ENCODE results near the gene POLR3H.
"Not testable (repeated sequence)": the region's sequence is repeated elsewhere in the genome, so short reads cannot be mapped to it uniquely, and the experiment has no call there.

The POLR3H gene

DNA sequence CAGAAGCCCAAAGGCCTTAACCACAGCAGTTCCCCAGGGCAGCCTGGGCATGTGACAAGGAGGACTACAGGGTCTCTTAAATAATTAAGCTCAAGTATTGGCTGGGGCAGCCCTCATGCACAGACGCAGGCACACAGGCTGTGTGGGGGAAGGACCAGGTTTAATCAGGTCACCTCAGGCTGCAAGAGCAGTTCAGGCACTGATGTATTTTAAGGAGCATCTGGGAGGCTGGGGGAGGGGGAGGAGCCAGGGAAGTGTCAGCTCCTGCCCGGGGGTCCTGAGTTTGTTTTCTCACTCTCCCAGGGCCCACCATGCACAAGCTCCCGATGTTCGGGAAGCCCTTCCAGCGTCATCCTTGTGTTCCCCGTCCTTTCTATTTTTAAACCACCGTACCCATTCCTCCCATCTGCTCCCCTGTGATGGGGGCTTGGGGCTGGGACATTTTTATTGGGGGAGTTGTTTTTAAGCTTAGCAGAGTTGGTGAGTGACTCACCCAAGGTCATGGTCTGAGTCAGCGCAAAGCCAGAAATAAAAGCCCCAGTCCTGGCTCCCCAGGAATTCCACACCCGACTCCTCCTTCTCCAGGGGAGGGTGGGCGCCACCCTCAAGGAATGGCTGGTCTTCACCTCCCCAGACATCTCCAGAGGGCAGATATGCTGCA, 18.9 kb upstream of the POLR3H start:
- TF ChIP-seq, protein P1, sequence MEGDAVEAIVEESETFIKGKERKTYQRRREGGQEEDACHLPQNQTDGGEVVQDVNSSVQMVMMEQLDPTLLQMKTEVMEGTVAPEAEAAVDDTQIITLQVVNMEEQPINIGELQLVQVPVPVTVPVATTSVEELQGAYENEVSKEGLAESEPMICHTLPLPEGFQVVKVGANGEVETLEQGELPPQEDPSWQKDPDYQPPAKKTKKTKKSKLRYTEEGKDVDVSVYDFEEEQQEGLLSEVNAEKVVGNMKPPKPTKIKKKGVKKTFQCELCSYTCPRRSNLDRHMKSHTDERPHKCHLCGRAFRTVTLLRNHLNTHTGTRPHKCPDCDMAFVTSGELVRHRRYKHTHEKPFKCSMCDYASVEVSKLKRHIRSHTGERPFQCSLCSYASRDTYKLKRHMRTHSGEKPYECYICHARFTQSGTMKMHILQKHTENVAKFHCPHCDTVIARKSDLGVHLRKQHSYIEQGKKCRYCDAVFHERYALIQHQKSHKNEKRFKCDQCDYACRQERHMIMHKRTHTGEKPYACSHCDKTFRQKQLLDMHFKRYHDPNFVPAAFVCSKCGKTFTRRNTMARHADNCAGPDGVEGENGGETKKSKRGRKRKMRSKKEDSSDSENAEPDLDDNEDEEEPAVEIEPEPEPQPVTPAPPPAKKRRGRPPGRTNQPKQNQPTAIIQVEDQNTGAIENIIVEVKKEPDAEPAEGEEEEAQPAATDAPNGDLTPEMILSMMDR (IDR thresholded peaks at IDR 0.05): no peak
- peak; percentile 51 to 86 for DNase-seq

DNA sequence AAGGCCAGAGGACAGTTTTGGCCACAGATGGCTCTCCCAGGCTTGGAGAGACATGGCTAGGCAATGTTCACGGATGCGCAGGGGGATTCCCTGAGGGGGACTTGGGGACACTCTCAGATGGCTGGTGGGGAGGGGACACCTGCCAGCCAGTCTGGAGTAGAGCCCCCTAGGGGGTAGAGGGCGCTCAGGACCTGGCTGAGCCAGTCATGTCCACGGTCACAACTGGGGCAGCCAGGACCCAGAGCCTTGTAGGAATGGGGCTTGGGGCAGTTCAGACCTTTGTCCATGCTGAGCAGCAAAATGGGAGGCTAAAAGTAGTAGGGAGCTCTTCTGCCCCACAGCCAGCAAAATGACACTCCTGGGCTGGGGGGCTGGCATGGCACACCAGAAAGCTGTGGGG, 18.2 kb upstream of the POLR3H start:
- DNase-seq: no peak
- TF ChIP-seq, protein P1 (IDR thresholded peaks at IDR 0.05): no peak
- Histone ChIP-seq H3K4me3 (peak overlapping the region; percentile 63 to 73), H3K27ac (peak overlapping the region; percentile 91 to 97), H3K27me3 (no peaks in the 10 kb centered on the region), H3K4me1 (peaks cover 0 to 84% (median 49%) of the 10 kb centered on the region in 4 donors), H3K9me3 (no peaks in the 10 kb centered on the region), H3K36me3 (no peaks in the 10 kb centered on the region)
- intact Hi-C loops (cut with DNase I; ENCODE audit: low total_unique reads): no loop called here

More for the DNA sequence above, 18.9 kb upstream of the POLR3H start:
- Histone ChIP-seq H3K27ac (peak overlapping the region; percentile 91 to 97), H3K9me3 (no peaks in the 10 kb centered on the region), H3K27me3 (no peaks in the 10 kb centered on the region), H3K36me3 (no peaks in the 10 kb centered on the region), H3K4me1 (peaks cover 0 to 84% (median 48%) of the 10 kb centered on the region in 4 donors), H3K4me3 (peak overlapping the region; percentile 63 to 73)
- intact Hi-C loops (cut with DNase I; ENCODE audit: low total_unique reads): no loop called here

DNA sequence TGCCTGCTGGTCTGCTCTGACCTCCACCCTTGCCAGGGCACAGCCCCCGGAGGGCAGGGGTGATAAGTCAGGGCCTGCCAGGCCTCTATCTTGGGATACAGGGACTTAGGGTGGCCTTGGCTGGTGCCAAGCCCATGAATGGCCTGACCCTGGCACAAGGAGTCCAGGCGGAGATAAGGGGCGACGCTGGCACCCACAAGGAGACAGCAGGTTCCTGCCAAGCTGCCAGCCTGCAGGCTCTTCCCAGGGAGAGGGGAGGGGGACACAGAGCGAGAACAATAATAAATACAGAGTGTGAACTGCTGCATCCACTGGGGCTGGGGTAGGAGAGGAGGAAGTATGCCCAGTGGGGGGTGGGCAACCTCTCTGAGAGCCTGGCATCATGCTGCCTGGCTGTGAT, 17.5 kb upstream of the POLR3H start:
- Histone ChIP-seq H3K4me3 (peak overlapping the region; percentile 63 to 73), H3K9me3 (no peaks in the 10 kb centered on the region), H3K4me1 (peaks cover 0 to 84% (median 50%) of the 10 kb centered on the region in 4 donors), H3K27me3 (no peaks in the 10 kb centered on the region), H3K36me3 (no peaks in the 10 kb centered on the region), H3K27ac (peak overlapping the region; percentile 91 to 97)
- TF ChIP-seq, protein P1 (IDR thresholded peaks at IDR 0.05): no peak
- peak in 1 of 2 donors; percentile 72 for DNase-seq
- intact Hi-C loops (cut with DNase I; ENCODE audit: low total_unique reads): no loop called here

DNA sequence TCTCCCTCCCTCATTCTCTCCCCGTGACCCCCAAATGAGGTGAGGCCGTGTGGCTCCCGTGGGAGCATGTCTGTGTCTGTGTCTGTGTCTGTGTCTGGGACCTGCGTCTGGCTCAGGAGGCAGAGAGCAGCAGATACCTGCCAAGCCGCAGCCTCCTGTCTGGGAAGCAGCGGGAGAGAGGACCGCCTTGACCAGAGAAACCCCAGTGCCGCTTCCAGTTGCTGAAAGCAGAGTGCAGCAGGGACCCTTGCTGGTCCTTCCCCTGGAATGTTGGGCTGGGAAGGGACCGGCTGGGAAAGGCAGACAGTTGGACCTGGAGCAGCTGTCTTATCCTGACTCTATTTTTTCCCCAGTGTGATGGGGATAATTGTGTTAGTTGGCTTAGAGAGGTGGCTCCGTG, 17.1 kb upstream of the POLR3H start:
- H3K27ac ChIP-seq: peak overlapping the region; percentile 91 to 97
- TF ChIP-seq, protein P1 (IDR thresholded peaks at IDR 0.05): no peak
- peak overlapping the region; percentile 63 to 73 for H3K4me3 ChIP-seq

DNA sequence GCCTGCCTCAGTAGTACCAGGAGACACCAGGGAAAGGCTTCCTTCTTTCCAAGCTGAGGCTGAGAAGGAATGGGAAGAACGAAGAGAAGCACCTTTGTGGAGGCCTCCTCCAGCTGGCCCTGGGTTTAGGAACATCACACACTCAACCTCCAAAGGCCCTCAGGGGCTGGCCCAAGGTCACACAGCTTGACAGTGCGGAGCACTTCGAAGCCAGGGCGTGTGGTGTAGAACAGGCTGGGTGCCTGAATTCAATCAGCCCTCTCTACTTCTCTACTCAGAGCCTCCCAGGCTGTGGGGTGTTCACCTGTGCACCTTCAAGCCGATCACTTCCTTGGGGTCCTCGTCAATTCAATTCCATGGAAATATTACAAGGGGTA, 15.8 kb upstream of the POLR3H start:
- H3K4me1 ChIP-seq: peaks cover 0 to 74% (median 46%) of the 10 kb centered on the region in 4 donors
- H3K9me3 ChIP-seq: no peaks in the 10 kb centered on the region
- no peak for DNase-seq
- TF ChIP-seq, protein P1 (IDR thresholded peaks at IDR 0.05): no peak
- peak overlapping the region; percentile 63 to 73 for H3K4me3 ChIP-seq
- no peaks in the 10 kb centered on the region for H3K36me3 ChIP-seq
- intact Hi-C loops (cut with DNase I; ENCODE audit: low total_unique reads): no loop called here
- H3K27ac ChIP-seq: peak overlapping the region; percentile 91 to 97
- no peaks in the 10 kb centered on the region for H3K27me3 ChIP-seq

More for the DNA sequence above, 17.1 kb upstream of the POLR3H start:
- Histone ChIP-seq H3K27me3 (no peaks in the 10 kb centered on the region), H3K4me1 (peaks cover 0 to 84% (median 53%) of the 10 kb centered on the region in 4 donors), H3K36me3 (no peaks in the 10 kb centered on the region), H3K9me3 (no peaks in the 10 kb centered on the region)
- intact Hi-C loops (cut with DNase I; ENCODE audit: low total_unique reads): no loop called here
- DNase-seq: no peak

DNA sequence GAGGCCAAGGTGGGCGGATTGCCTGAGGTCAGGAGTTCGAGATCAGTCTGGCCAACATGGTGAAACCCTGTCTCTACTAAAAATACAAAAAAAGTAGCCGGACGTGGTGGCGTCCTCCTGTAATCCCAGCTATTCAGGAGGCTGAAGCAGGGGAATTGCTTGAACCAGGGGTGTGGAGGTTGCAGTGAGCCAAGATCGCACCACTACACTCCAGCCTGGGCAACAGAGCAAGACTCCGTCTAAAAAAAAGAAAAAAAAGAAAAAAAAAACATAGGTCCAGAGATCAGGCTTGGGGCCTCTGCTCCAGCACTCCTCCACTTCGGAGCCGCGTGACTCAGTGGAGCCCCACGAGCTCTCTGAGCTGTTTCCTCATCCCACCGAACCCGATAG, 14.0 kb upstream of the POLR3H start:
- H3K36me3 ChIP-seq; H3K4me3 ChIP-seq; DNase-seq; H3K27me3 ChIP-seq; intact Hi-C loops (cut with DNase I; ENCODE audit: low total_unique reads); H3K9me3 ChIP-seq: not testable (repeated sequence)
- Histone ChIP-seq H3K27ac (peak overlapping the region; percentile 91 to 97), H3K4me1 (peaks cover 0 to 66% (median 34%) of the 10 kb centered on the region in 4 donors)

Data from tibial artery (tissue), 4 donors.